Endothelial cell of umbilical vein (primary cell): Measurements from ENCODE around the gene KIF20B. TPM values are rescaled to one million over a fixed set of nuclear protein-coding genes. Genes with fewer than 3 reads are reported as not detected.
"Not testable (repeated sequence)": the region's sequence is repeated elsewhere in the genome, so short reads cannot be mapped to it uniquely, and the experiment has no call there.

ENCODE experiments used
- BruUV-seq: library from RNA; stranded (reverse); fragments of 400-500 nt; replicated peaks from 2 replicates; lab custom pipeline; 2021; lab: Mats Ljungman, UMichigan
- CTCF ChIA-PET: fragments of 300-600, 350-600 bp; sonication (Branson Sonifier 250); formaldehyde crosslinking; loops from one replicate; lab custom pipeline; 2021; ENCODE audit warnings: antibody characterized with exemption, inconsistent platforms; lab: Charles Lee
- POLR2A ChIA-PET: fragments of 300-600, 350-600 bp; sonication (Branson Sonifier 250); formaldehyde crosslinking; loops from one replicate; lab custom pipeline; 2021; ENCODE audit warnings: antibody characterized with exemption, inconsistent platforms; lab: Charles Lee
- DNase-seq: peaks from one replicate; pipeline ENCODE4 v3.0.0-alpha.2; 2011; ENCODE audit warnings: low read depth, low spot score
- FAIRE-seq: peaks from 2 replicates; lab custom pipeline; 2011; peaks lifted over from hg19 to GRCh38; lab: Jason Lieb, UNC
- H2AFZ ChIP-seq: 2 replicates; pipeline ENCODE4 v1.6.0; 2012; ENCODE audit warnings: low read depth, low read length, control low read depth, inconsistent platforms
- H3K27ac ChIP-seq: 2 replicates; pipeline ENCODE4 v1.5.1; 2011; ENCODE audit warnings: low read depth, mild to moderate bottlenecking, control low read depth, low read length, moderate library complexity; ENCODE audit not compliant: insufficient read depth
- H3K27me3 ChIP-seq, 2 experiments: 2 replicates each; pipeline versions ENCODE4 v1.6.0 to v1.6.1; 2011; ENCODE audit warnings: low read length in 2 of 2, mixed read lengths in 1 of 2; ENCODE audit not compliant: control insufficient read depth in 2 of 2, insufficient read depth in 2 of 2
- H3K36me3 ChIP-seq, 2 experiments: 2 replicates in 1 of 2; 3 replicates in 1 of 2; pipeline ENCODE4 v1.5.1; 2011; ENCODE audit warnings: low read length in 2 of 2, mild to moderate bottlenecking in 1 of 2, moderate library complexity in 1 of 2; ENCODE audit not compliant: control insufficient read depth in 2 of 2, insufficient read depth in 2 of 2; ENCODE audit errors: extremely low read depth in 1 of 2
- H3K4me1 ChIP-seq: 3 replicates; pipeline ENCODE4 v1.5.1; 2011; ENCODE audit warnings: mild to moderate bottlenecking, low read length; ENCODE audit not compliant: control insufficient read depth, insufficient read depth; ENCODE audit errors: extremely low read depth
- H3K4me2 ChIP-seq: 2 replicates; pipeline ENCODE4 v1.6.1; 2011; ENCODE audit warnings: low read length, control low read depth, mixed read lengths; ENCODE audit not compliant: insufficient read depth
- H3K4me3 ChIP-seq, 3 experiments: fragments of 200-600 bp in 1 of 3; sonication (generic), shearing (Covaris generic) in 1 of 3; replicated peaks in 1 of 3; 2 replicates each; pipeline ENCODE4 v1.5.1; 2011 to 2016; ENCODE audit warnings: control low read depth in 3 of 3, low read length in 3 of 3, mild to moderate bottlenecking in 2 of 3, inconsistent platforms in 1 of 3, low read depth in 1 of 3, moderate library complexity in 1 of 3; ENCODE audit not compliant: insufficient read depth in 1 of 3
- H3K79me2 ChIP-seq: 2 replicates; pipeline ENCODE4 v1.6.0; 2012; ENCODE audit warnings: low read length, inconsistent platforms; ENCODE audit not compliant: control insufficient read depth, insufficient read depth
- H3K9ac ChIP-seq: replicated peaks from 2 replicates; pipeline ENCODE3; 2011; ENCODE audit warnings: low read length, control low read depth; ENCODE audit not compliant: insufficient read depth; ENCODE audit errors: extremely low read depth
- H3K9me1 ChIP-seq: replicated peaks from 3 replicates; pipeline ENCODE4 v1.6.0; 2011; ENCODE audit warnings: mild to moderate bottlenecking, low read length; ENCODE audit not compliant: control insufficient read depth, insufficient read depth; ENCODE audit errors: extremely low read depth
- H3K9me3 ChIP-seq: replicated peaks from 2 replicates; pipeline ENCODE4 v1.5.1; 2012; ENCODE audit warnings: low read length, inconsistent platforms; ENCODE audit not compliant: control insufficient read depth, insufficient read depth
- H4K20me1 ChIP-seq: replicated peaks from 2 replicates; pipeline ENCODE3; 2011; ENCODE audit warnings: mild to moderate bottlenecking, low read length; ENCODE audit not compliant: control insufficient read depth, insufficient read depth; ENCODE audit errors: extremely low read depth
- EZH2 ChIP-seq: IDR thresholded peaks from 2 replicates; pipeline ENCODE4 v1.6.1; 2012; ENCODE audit warnings: borderline replicate concordance, low read depth, mild to moderate bottlenecking, moderate library complexity, low read length, inconsistent platforms; ENCODE audit not compliant: severe bottlenecking
- FOS ChIP-seq: IDR thresholded peaks from 2 replicates; pipeline ENCODE4 v1.6.1; 2011; ENCODE audit warnings: mild to moderate bottlenecking, low read length, moderate library complexity, borderline replicate concordance; ENCODE audit not compliant: insufficient read depth
- GATA2 ChIP-seq: IDR thresholded peaks from 2 replicates; pipeline ENCODE4 v1.7.0; 2011; ENCODE audit warnings: low read depth, mild to moderate bottlenecking, moderate library complexity, mixed read lengths, low read length; ENCODE audit not compliant: insufficient read length, insufficient read depth
- JUN ChIP-seq: IDR thresholded peaks from 2 replicates; pipeline ENCODE4 v1.6.1; 2011; ENCODE audit warnings: borderline replicate concordance, low read depth; ENCODE audit not compliant: insufficient read length, insufficient read depth
- MYC ChIP-seq: IDR thresholded peaks from one replicate; pipeline ENCODE4 v1.6.1; 2011; ENCODE audit warnings: mild to moderate bottlenecking, low read depth, low read length
- POLR2A ChIP-seq: IDR thresholded peaks from 2 replicates; pipeline ENCODE4 v1.6.1; 2012; ENCODE audit warnings: low read depth, mild to moderate bottlenecking, control low read depth, low read length
- POLR2AphosphoS5 ChIP-seq: IDR thresholded peaks from 2 replicates; pipeline ENCODE4 v1.6.1; 2012; ENCODE audit warnings: low read depth, mild to moderate bottlenecking, control low read depth, low read length, moderate library complexity; ENCODE audit not compliant: insufficient read depth
- dilution Hi-C: fragments of 300-500 bp; cut with MboI; formaldehyde crosslinking; loops from one replicate; pipeline ENCODE4 v1.15.0; 2019; ENCODE audit warnings: low sequenced_read_pairs; ENCODE audit not compliant: extremely low pct_ligation_motif_present
- intact Hi-C: fragments of 100-400 bp; cut with micrococcal nuclease; formaldehyde crosslinking; loops from one replicate; pipeline ENCODE4 v1.10.0; 2022
- polyA plus RNA-seq, 4 experiments: library from polyadenylated mRNA; depleted of rRNA in 3 of 4; stranded (reverse) in 3 of 4; unstranded in 1 of 4; fragments of >200 nt; gene quantifications; 2 replicates each; pipeline versions ENCODE4 v1.2.1 to v1.2.3, GENCODE V29; 2011 to 2012; ENCODE audit warnings: missing spikeins in 1 of 4
- total RNA-seq: library from RNA; stranded (reverse); gene quantifications from 2 replicates; pipeline ENCODE4 v1.2.3, GENCODE V29; 2021
- TF ChIP-seq, protein P1 (sequence below), 2 donors: IDR thresholded peaks; 1 replicate in 1 of 2; 2 replicates in 1 of 2; pipeline ENCODE4 v1.5.1; 2011; ENCODE audit warnings: low read length in 2 of 2, mild to moderate bottlenecking in 2 of 2, moderate library complexity in 2 of 2, control low read depth in 1 of 2, inconsistent platforms in 1 of 2, low read depth in 1 of 2; ENCODE audit not compliant: insufficient read depth in 1 of 2; ENCODE audit errors: extremely low read depth in 1 of 2
- TF ChIP-seq, protein P2 (sequence below): IDR thresholded peaks from 2 replicates; pipeline ENCODE4 v1.6.1; 2011; ENCODE audit not compliant: insufficient read depth, insufficient read length

The KIF20B gene
- total and polyA plus RNA-seq, 2 donors (not counting 3 experiments of a cell fraction or from before 2014, with no cell fraction given): 2.6 to 39.7 TPM

DNA sequence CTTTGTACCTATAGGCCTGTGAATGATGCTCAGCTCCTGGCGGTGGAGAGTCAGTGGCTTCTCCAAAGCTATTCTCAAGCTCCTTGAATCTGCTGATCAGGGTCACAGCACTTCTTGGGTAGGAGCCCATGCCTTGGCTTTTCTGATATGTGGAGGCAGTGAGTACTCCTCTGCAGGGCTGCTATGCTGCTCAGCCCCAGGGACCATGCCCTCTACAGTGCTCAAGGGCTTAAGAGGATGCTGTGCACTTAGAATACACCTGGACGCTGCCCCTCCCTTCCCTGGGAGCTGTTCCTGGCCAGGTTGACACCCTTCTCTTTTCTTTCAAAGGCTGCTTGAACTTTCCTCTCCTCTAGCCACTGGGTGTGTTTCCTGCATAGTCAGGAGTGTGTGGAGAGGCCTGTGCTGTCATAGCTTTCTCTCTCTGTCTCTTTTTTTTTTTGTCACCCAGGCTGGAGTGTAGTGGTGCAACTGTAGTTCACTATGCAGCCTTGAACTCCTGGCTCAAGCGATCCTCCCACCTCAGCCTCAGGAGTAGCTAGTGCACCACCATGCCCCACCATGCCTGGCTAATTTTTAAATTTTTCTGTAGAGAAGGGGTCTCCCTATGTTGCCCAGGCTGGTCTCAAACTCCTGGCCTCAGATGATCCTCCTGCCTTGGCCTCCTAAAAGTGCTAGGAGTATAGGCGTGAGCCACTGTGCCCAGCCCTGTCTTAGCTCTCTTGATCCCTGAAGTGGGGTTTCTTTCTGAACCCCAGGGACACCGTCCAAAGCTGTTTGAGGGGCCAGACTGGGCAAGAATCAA, 113.9 kb downstream of the KIF20B start:
- Histone ChIP-seq H3K4me3 (no peak overlapping the region), H2AFZ (no peak overlapping the region), H3K79me2 (no peaks in the 10 kb centered on the region), H3K4me2 (no peak overlapping the region), H3K36me3 (no peaks in the 10 kb centered on the region), H3K9me3 (no peaks in the 10 kb centered on the region), H4K20me1 (no peaks in the 10 kb centered on the region), H3K27ac (no peak overlapping the region), H3K4me1 (no peaks in the 10 kb centered on the region), H3K9me1 (no peaks in the 10 kb centered on the region), H3K27me3 (peaks cover 0 to 3% of the 10 kb centered on the region in 2 experiments), H3K9ac (no peak overlapping the region)
- FAIRE-seq (no peak), DNase-seq (no peak)
- dilution Hi-C loops (no loop called here), intact Hi-C loops (no loop called here)
- TF ChIP-seq POLR2AphosphoS5: no peak
- TF ChIP-seq FOS: no peak
- TF ChIP-seq, protein P1, sequence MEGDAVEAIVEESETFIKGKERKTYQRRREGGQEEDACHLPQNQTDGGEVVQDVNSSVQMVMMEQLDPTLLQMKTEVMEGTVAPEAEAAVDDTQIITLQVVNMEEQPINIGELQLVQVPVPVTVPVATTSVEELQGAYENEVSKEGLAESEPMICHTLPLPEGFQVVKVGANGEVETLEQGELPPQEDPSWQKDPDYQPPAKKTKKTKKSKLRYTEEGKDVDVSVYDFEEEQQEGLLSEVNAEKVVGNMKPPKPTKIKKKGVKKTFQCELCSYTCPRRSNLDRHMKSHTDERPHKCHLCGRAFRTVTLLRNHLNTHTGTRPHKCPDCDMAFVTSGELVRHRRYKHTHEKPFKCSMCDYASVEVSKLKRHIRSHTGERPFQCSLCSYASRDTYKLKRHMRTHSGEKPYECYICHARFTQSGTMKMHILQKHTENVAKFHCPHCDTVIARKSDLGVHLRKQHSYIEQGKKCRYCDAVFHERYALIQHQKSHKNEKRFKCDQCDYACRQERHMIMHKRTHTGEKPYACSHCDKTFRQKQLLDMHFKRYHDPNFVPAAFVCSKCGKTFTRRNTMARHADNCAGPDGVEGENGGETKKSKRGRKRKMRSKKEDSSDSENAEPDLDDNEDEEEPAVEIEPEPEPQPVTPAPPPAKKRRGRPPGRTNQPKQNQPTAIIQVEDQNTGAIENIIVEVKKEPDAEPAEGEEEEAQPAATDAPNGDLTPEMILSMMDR (IDR thresholded peaks at IDR 0.05; ENCODE audit: extremely low read depth in 1 of 2, insufficient read depth in 1 of 2, low read depth in 1 of 2, low read length in 2 of 2): no peak
- TF ChIP-seq, protein P2, sequence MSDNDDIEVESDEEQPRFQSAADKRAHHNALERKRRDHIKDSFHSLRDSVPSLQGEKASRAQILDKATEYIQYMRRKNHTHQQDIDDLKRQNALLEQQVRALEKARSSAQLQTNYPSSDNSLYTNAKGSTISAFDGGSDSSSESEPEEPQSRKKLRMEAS: no peak
- TF ChIP-seq POLR2A: no peak
- no peak for TF ChIP-seq GATA2
- TF ChIP-seq EZH2: no peak
- no peak for TF ChIP-seq MYC
- TF ChIP-seq JUN: no peak
- POLR2A ChIA-PET: no interaction called here
- no TSS peak for BruUV-seq
- CTCF ChIA-PET: interaction anchor here (1.7 kb wide), 1 partner anchor 10 kb away, joined by 4 read pairs; no protein-coding TSS in a partner anchor

DNA sequence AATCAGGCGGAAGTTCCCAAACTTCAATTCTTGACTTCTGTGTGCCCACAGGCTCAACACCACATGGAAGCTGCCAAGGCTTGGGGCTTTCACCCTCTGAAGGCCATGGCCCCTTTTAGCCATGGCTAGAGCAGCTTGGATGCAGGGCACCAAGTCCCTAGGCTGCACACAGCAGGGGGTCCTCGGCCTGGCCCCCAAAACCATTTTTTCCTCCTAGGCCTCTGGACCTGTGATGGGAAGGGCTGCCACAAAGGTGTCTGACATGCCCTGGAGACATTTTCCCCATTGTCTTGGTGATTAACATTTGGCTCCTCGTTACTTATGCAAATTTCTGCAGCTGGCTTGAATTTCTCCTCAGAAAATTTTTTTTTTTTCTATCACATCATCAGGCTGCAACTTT, 117.6 kb downstream of the KIF20B start:
- H3K4me3 ChIP-seq, intact Hi-C loops, H2AFZ ChIP-seq, H3K79me2 ChIP-seq, H3K36me3 ChIP-seq, H3K27ac ChIP-seq, FAIRE-seq, DNase-seq, H3K4me2 ChIP-seq, dilution Hi-C loops, H3K9me3 ChIP-seq, H3K9me1 ChIP-seq, POLR2A ChIA-PET, H3K4me1 ChIP-seq, BruUV-seq, H3K27me3 ChIP-seq, H4K20me1 ChIP-seq, H3K9ac ChIP-seq: not testable (repeated sequence)
- CTCF ChIA-PET: interaction anchor here (1.1 kb wide), 1 partner anchor 11 kb away, joined by 3 read pairs; no protein-coding TSS in a partner anchor
